Measurements from ENCODE around the gene GREM1. TPM values are rescaled to one million over a fixed set of nuclear protein-coding genes. Genes with fewer than 3 reads are reported as not detected.

The GREM1 gene
- total and polyA plus RNA-seq, 9 of the 15 experiments (the other 6 are each of a cell fraction or from before 2014, with no cell fraction given), result 0.01 to 0.20 (median 0.06) TPM; not detected in 6

DNA sequence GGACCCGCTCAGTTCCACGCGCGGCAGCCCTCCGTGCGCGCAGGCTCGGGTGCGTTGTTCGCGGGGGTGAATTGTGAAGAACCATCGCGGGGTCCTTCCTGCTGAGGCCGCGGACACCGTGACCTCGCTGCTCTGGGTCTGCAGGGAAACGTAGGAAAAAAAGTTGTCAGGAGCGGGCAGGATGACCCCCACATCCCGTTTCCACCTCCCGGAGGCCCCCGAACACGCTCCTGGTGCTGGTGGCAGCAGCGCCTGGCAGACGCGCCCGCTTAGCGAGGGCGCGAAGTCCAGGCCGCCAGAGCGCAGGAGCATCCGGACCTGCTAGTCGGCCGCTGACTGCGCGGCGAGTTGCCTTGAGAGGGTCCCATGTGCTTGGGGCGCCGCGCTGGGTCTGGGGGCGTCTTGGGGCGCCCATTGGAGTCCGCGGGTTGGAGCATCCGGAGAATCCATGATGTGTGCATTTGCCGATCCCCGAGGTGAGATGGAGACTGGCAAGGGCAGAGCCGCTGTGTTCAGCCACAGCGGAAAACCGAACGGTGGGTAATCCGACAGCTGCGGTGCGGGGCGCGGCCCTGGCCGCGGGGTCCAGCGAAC lies 520 bp downstream of the GREM1 start (continued):
- TF ChIP-seq RERE (CRISPR knock-in tag; IDR thresholded peaks at IDR 0.05; ENCODE audit: borderline replicate concordance), result no peak

DNA sequence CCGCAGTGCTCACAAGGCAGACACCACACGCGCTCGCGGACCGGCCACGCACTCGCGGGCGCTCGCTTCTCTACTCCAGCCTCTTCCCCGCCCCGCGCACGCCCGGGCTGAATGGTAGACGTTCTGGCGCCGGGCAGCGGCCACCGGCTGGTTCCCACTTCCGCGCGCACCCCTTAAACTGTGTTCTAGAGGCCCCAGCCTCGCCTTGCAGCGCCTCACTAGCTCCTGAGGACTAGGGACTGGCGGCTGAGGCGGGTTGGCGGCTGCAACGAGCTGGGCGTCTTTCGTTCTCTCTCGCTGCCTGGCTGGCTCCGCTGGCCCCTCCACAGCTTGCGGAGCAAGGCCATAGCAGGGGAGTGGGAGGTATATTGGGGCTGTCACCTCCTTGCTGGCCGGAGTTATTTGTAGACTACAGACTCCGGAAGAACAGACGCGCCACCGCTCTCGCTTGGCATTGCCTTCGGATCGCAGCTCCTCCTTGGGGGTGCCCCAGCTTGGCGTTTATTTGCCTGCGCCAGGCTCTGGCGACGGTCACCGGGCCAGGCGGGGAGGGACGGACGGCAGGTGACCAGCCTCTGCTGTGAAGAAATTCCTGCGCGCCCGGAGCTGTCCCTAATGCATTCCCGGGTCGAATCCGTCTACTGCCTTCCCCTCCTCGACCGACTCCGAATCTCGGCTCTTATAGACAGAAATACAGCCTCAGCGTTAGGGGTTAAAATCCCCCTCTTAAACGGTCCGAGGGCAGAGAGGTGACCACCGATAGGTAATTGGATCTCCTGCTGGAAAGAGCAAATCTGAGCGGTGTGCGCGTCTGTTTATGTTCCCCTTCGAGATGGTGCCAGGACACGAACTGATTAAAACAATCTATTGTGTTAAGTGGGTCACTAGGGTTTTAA lies 1.3 kb downstream of the GREM1 start:
- Histone ChIP-seq H3K27ac (ENCODE audit: extremely low read depth, low read depth, low read length) (no peak overlapping the region), H2AFZ (ENCODE audit: low read depth, low read length) (no peak overlapping the region), H3K4me3 (no peak overlapping the region), H3K79me2 (ENCODE audit: control insufficient read depth, insufficient read depth, low read length) (no peaks in the 10 kb centered on the region), H3K36me3 (ENCODE audit: control insufficient read depth, insufficient read depth, low read length) (no peaks in the 10 kb centered on the region), H3K4me1 (replicated peaks in 1 of 2; ENCODE audit: control insufficient read depth in 2 of 2, insufficient read depth in 2 of 2, low read length in 2 of 2) (peaks cover 0 to 13% of the 10 kb centered on the region in 2 experiments; a peak in 2 of 5 replicates), H3K27me3 (ENCODE audit: control insufficient read depth in 2 of 2, insufficient read depth in 2 of 2, low read length in 2 of 2) (peaks cover 8 to 17% of the 10 kb centered on the region in 2 experiments; a peak in 3 of 5 replicates), H3K9ac (ENCODE audit: insufficient read depth in 1 of 2, low read depth in 2 of 2, low read length in 2 of 2) (no peak overlapping the region), H4K20me1 (replicated peaks; ENCODE audit: control insufficient read depth, insufficient read depth, low read length) (no peaks in the 10 kb centered on the region), H3K9me3 (replicated peaks; ENCODE audit: control insufficient read depth, insufficient read depth, low read depth, low read length) (no peaks in the 10 kb centered on the region), H3K9me1 (ENCODE audit: control insufficient read depth, insufficient read depth, low read length) (no peaks in the 10 kb centered on the region), H3K4me2 (ENCODE audit: insufficient read depth, low read length) (no peak overlapping the region)
- no TSS peak for BruUV-seq (replicated peaks)
- ChIA-PET CTCF (ENCODE audit: low intra/inter-chr PET ratio) (no interaction called here), POLR2A (no interaction called here)
- DNase-seq (ENCODE audit: extremely low read depth in 1 of 4, low spot score in 3 of 4) (no peak), FAIRE-seq (no peak), ATAC-seq (no peak)
- intact Hi-C loops (cut with micrococcal nuclease), result no loop called here
- no peak for TF ChIP-seq UBTF (IDR thresholded peaks at IDR 0.05; ENCODE audit: borderline replicate concordance in 1 of 2, low read depth in 2 of 2, low read length in 2 of 2)
- no peak for TF ChIP-seq ZNF263 (CRISPR knock-in tag; IDR thresholded peaks at IDR 0.05; ENCODE audit: borderline replicate concordance)
- TF ChIP-seq, protein P1, sequence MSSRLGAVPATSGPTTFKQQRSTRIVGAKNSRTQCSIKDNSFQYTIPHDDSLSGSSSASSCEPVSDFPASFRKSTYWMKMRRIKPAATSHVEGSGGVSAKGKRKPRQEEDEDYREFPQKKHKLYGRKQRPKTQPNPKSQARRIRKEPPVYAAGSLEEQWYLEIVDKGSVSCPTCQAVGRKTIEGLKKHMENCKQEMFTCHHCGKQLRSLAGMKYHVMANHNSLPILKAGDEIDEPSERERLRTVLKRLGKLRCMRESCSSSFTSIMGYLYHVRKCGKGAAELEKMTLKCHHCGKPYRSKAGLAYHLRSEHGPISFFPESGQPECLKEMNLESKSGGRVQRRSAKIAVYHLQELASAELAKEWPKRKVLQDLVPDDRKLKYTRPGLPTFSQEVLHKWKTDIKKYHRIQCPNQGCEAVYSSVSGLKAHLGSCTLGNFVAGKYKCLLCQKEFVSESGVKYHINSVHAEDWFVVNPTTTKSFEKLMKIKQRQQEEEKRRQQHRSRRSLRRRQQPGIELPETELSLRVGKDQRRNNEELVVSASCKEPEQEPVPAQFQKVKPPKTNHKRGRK (tag; IDR thresholded peaks at IDR 0.05), result no peak
- no peak for TF ChIP-seq ASH1L (IDR thresholded peaks at IDR 0.05; ENCODE audit: borderline replicate concordance, low read depth, partially characterized antibody)
- TF ChIP-seq OTX1 (CRISPR knock-in tag; IDR thresholded peaks at IDR 0.05), result no peak
- WGBS (ENCODE audit: insufficient coverage, low coverage, missing lambda C conversion rate), result 36% methylated on average over 55 of the region's 70 CpGs
- in situ Hi-C loops (cut with MboI), result no loop called here

Measured in K562 (cell line).